OCI-LY3 (cell line): ENCODE measurements around the gene LHX5.

Source experiments
- H2AFZ ChIP-seq: fragments of 200-600, 300-600 bp; shearing (Covaris generic); 2 replicates; pipeline ENCODE4 v1.6.0; 2014; ENCODE audit warnings: antibody characterized with exemption, low read depth, low read length
- H3K27ac ChIP-seq: fragments of 200-600, 300-600 bp; sonication (generic); 2 replicates; pipeline ENCODE4 v1.5.1; 2014; ENCODE audit warnings: mild to moderate bottlenecking, low read length, moderate library complexity, mixed read lengths
- H3K27me3 ChIP-seq: fragments of 200-600, 300-600 bp; sonication (generic); 2 replicates; pipeline ENCODE4 v1.6.1; 2014; ENCODE audit warnings: low read depth, low read length, mixed read lengths
- H3K36me3 ChIP-seq: fragments of 200-600, 300-600 bp; sonication (generic); replicated peaks from 2 replicates; pipeline ENCODE3; 2014; ENCODE audit warnings: low read depth, low read length, mixed read lengths
- H3K4me1 ChIP-seq: fragments of 300-600, 200-600 bp; sonication (generic); 2 replicates; pipeline ENCODE4 v1.6.1; 2014; ENCODE audit warnings: low read length, mixed read lengths
- H3K4me2 ChIP-seq: fragments of 200-600, 300-600 bp; sonication (generic); 2 replicates; pipeline ENCODE4 v1.6.1; 2014; ENCODE audit warnings: low read length, mixed read lengths
- H3K4me3 ChIP-seq: fragments of 300-600, 200-600 bp; sonication (generic); 2 replicates; pipeline ENCODE4 v1.5.1; 2014; ENCODE audit warnings: antibody characterized with exemption, mild to moderate bottlenecking, low read length, moderate library complexity
- H3K79me2 ChIP-seq: fragments of 300-600, 200-600 bp; shearing (Covaris generic); 2 replicates; pipeline ENCODE4 v1.6.1; 2014; ENCODE audit warnings: mild to moderate bottlenecking, low read length, mixed read lengths
- H3K9ac ChIP-seq: fragments of 300-600, 200-600 bp; shearing (Covaris generic); 2 replicates; pipeline ENCODE4 v1.6.0; 2014; ENCODE audit warnings: mild to moderate bottlenecking, low read length, moderate library complexity
- H3K9me3 ChIP-seq: fragments of 200-600, 300-600 bp; shearing (Covaris generic); 2 replicates; pipeline ENCODE4 v1.6.1; 2014; ENCODE audit warnings: low read length, mixed read lengths; ENCODE audit not compliant: insufficient read depth
- H4K20me1 ChIP-seq: fragments of 200-600, 300-600 bp; sonication (generic); 2 replicates; pipeline ENCODE4 v1.6.1; 2016; ENCODE audit warnings: low read length, mixed read lengths; ENCODE audit not compliant: insufficient read depth
- CTCF ChIP-seq: fragments of 200-600, 300-600 bp; sonication (generic); IDR thresholded peaks from 2 replicates; pipeline ENCODE4 v1.5.1; 2014; ENCODE audit warnings: antibody characterized with exemption, low read length, low read depth
- EZH2phosphoT487 ChIP-seq: fragments of 200-600 bp; shearing (Covaris generic); IDR thresholded peaks from 2 replicates; pipeline ENCODE4 v1.6.1; 2018; ENCODE audit warnings: antibody characterized with exemption, mixed run types, low read depth

The LHX5 gene

GRCh38 chr12:113514602-113515001 lies 42.9 kb upstream of the LHX5 start:
- H3K9ac ChIP-seq: no peak overlapping the region
- no peaks in the 10 kb centered on the region for H3K4me1 ChIP-seq
- H3K27ac ChIP-seq: no peak overlapping the region
- H3K79me2 ChIP-seq: no peaks in the 10 kb centered on the region
- H3K4me2 ChIP-seq: no peak overlapping the region
- no peaks in the 10 kb centered on the region for H4K20me1 ChIP-seq
- no peak for TF ChIP-seq CTCF
- TF ChIP-seq EZH2phosphoT487: no peak
- no peaks in the 10 kb centered on the region for H3K9me3 ChIP-seq
- H2AFZ ChIP-seq: no peak overlapping the region
- H3K27me3 ChIP-seq: peaks cover 32% of the 10 kb centered on the region
- H3K36me3 ChIP-seq: no peaks in the 10 kb centered on the region
- H3K4me3 ChIP-seq: no peak overlapping the region

DNA sequence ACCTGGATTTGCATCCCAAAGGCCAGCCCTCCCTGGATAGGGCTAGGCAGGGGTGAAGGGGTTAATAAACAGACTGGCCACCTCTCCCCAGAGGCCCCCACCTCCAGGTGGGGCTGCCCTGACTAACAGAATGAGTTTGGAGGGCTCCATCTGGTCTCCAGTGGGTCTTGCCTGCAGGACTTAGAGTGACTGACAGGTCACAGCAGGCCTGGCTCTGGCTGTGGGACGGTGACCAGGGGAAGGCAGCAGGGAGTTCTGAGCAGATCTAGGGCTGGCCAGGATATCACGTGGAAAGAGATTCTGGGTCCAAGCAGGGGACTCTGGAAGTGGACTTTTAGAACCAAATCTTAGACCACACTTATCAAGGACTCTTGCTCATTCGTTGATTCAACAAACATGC lies 40.9 kb upstream of the LHX5 start:
- no peak overlapping the region for H3K9ac ChIP-seq
- H2AFZ ChIP-seq: no peak overlapping the region
- H3K4me2 ChIP-seq: no peak overlapping the region
- no peaks in the 10 kb centered on the region for H3K9me3 ChIP-seq
- H3K79me2 ChIP-seq: no peaks in the 10 kb centered on the region
- no peaks in the 10 kb centered on the region for H4K20me1 ChIP-seq
- H3K27ac ChIP-seq: no peak overlapping the region
- TF ChIP-seq EZH2phosphoT487: no peak
- TF ChIP-seq CTCF: no peak
- H3K4me1 ChIP-seq: no peaks in the 10 kb centered on the region
- H3K4me3 ChIP-seq: no peak overlapping the region
- no peaks in the 10 kb centered on the region for H3K36me3 ChIP-seq
- peaks cover 42% of the 10 kb centered on the region for H3K27me3 ChIP-seq

- Histone ChIP-seq H3K4me2 (no peak overlapping the region), H3K4me1 (no peaks in the 10 kb centered on the region), H3K27ac (no peak overlapping the region), H3K9ac (no peak overlapping the region), H2AFZ (no peak overlapping the region), H3K9me3 (no peaks in the 10 kb centered on the region), H3K79me2 (no peaks in the 10 kb centered on the region), H3K27me3 (peaks cover 42% of the 10 kb centered on the region), H3K36me3 (no peaks in the 10 kb centered on the region), H3K4me3 (no peak overlapping the region), H4K20me1 (no peaks in the 10 kb centered on the region)
- TF ChIP-seq EZH2phosphoT487: no peak
- TF ChIP-seq CTCF: no peak
These were observed 35.2 kb upstream of the LHX5 start for GRCh38 chr12:113506867-113507266.

GRCh38 chr12:113505941-113506340 lies 34.3 kb upstream of the LHX5 start:
- no peaks in the 10 kb centered on the region for H3K79me2 ChIP-seq
- H3K27ac ChIP-seq: no peak overlapping the region
- no peak overlapping the region for H3K4me3 ChIP-seq
- no peaks in the 10 kb centered on the region for H4K20me1 ChIP-seq
- no peak for TF ChIP-seq CTCF
- no peak for TF ChIP-seq EZH2phosphoT487
- no peak overlapping the region for H3K4me2 ChIP-seq
- H3K27me3 ChIP-seq: peaks cover 44% of the 10 kb centered on the region
- H3K36me3 ChIP-seq: no peaks in the 10 kb centered on the region
- peaks cover under 1% of the 10 kb centered on the region; the same call in 1 of the 2 replicates for H3K4me1 ChIP-seq
- H2AFZ ChIP-seq: no peak overlapping the region
- no peak overlapping the region for H3K9ac ChIP-seq
- H3K9me3 ChIP-seq: no peaks in the 10 kb centered on the region
